K562 (cell line): Measurements from ENCODE around the gene PCMTD2. TPM values are rescaled to one million over a fixed set of nuclear protein-coding genes. Genes with fewer than 3 reads are reported as not detected.
A peak's percentile ranks its signal among the peaks of the same experiment; 100 is the strongest.
"Not testable (repeated sequence)": the region's sequence is repeated elsewhere in the genome, so short reads cannot be mapped to it uniquely, and the experiment has no call there.

ENCODE experiments used
- ATAC-seq: fragments of 200-7000 bp; cut with Tn5 transposase; 3 replicates; pipeline ENCODE4 v1.9.1; 2020; ENCODE audit warnings: moderate library complexity
- BruUV-seq: library from RNA; stranded (reverse); fragments of 400-500 nt; replicated peaks from 2 replicates; lab custom pipeline; 2021; lab: Mats Ljungman, UMichigan
- CTCF ChIA-PET: fragments of 300-600 bp; formaldehyde crosslinking; extraction: SDS; loops from one replicate; lab custom pipeline; 2021; ENCODE audit warnings: low intra/inter-chr PET ratio; lab: Yijun Ruan, JAX
- POLR2A ChIA-PET: fragments of 300-600, 350-650 bp; sonication (Branson Sonifier 250); formaldehyde crosslinking; extraction: SDS; loops from one replicate; lab custom pipeline; 2021; ENCODE audit warnings: antibody characterized with exemption, inconsistent platforms; lab: Yijun Ruan, JAX
- DNase-seq, 4 experiments: peaks; one replicate each; pipeline versions ENCODE4 v3.0.0 to v3.0.0-alpha.2; 2011 to 2018; ENCODE audit warnings: low spot score in 3 of 4, mixed read lengths in 3 of 4; ENCODE audit errors: extremely low read depth in 1 of 4
- FAIRE-seq: peaks from 2 replicates; lab custom pipeline; 2011; peaks lifted over from hg19 to GRCh38; lab: Jason Lieb, UNC
- H2AFZ ChIP-seq: 2 replicates; pipeline ENCODE4 v1.6.0; 2011; ENCODE audit warnings: low read depth, low read length, control low read depth, inconsistent platforms
- H3K27ac ChIP-seq: fragments of 200-600 bp; 3 replicates; pipeline ENCODE4 v1.8.0; 2011; ENCODE audit warnings: low read depth, mild to moderate bottlenecking, control low read depth, inconsistent platforms, low read length, moderate library complexity, mixed read lengths; ENCODE audit errors: extremely low read depth
- H3K27me3 ChIP-seq, 2 experiments: fragments of 300-600 bp in 1 of 2; 2 replicates in 1 of 2; 3 replicates in 1 of 2; pipeline versions ENCODE4 v1.6.0 to v1.8.0; 2011; ENCODE audit warnings: inconsistent platforms in 2 of 2, low read length in 2 of 2, mild to moderate bottlenecking in 1 of 2, mixed read lengths in 1 of 2, moderate library complexity in 1 of 2; ENCODE audit not compliant: control insufficient read depth in 2 of 2, insufficient read depth in 2 of 2
- H3K36me3 ChIP-seq: fragments of 300-600 bp; 3 replicates; pipeline ENCODE4 v1.8.0; 2011; ENCODE audit warnings: mild to moderate bottlenecking, low read length, inconsistent platforms; ENCODE audit not compliant: control insufficient read depth, insufficient read depth
- H3K4me1 ChIP-seq, 2 experiments: fragments of 200-600 bp in 1 of 2; replicated peaks in 1 of 2; 2 replicates in 1 of 2; 3 replicates in 1 of 2; pipeline versions ENCODE4 v1.5.1 to v1.8.0; 2011; ENCODE audit warnings: inconsistent platforms in 2 of 2, low read length in 2 of 2, mild to moderate bottlenecking in 1 of 2, mixed read lengths in 1 of 2, moderate library complexity in 1 of 2; ENCODE audit not compliant: control insufficient read depth in 2 of 2, insufficient read depth in 2 of 2
- H3K4me2 ChIP-seq: 2 replicates; pipeline ENCODE4 v1.6.1; 2011; ENCODE audit warnings: low read length, control low read depth, inconsistent platforms, mixed read lengths; ENCODE audit not compliant: insufficient read depth
- H3K4me3 ChIP-seq: fragments of 200-600 bp; sonication (generic), shearing (Covaris generic); 2 replicates; pipeline ENCODE4 v1.5.1; 2016; ENCODE audit warnings: control low read depth, inconsistent platforms
- H3K79me2 ChIP-seq: fragments of 200-600 bp; 3 replicates; pipeline ENCODE4 v1.8.0; 2011; ENCODE audit warnings: low read length, inconsistent platforms; ENCODE audit not compliant: control insufficient read depth, insufficient read depth
- H3K9ac ChIP-seq, 2 experiments: 2 replicates each; pipeline versions ENCODE4 v1.6.0 to v1.6.1; 2011; ENCODE audit warnings: low read depth in 2 of 2, low read length in 2 of 2, control low read depth in 1 of 2, inconsistent platforms in 1 of 2, mild to moderate bottlenecking in 1 of 2, mixed read lengths in 1 of 2; ENCODE audit not compliant: insufficient read depth in 1 of 2
- H3K9me1 ChIP-seq: one replicate; pipeline ENCODE4 v1.6.0; 2011; ENCODE audit warnings: inconsistent platforms, mild to moderate bottlenecking, low read length, moderate library complexity; ENCODE audit not compliant: control insufficient read depth, insufficient read depth
- H3K9me3 ChIP-seq: replicated peaks from 2 replicates; pipeline ENCODE4 v1.5.1; 2011; ENCODE audit warnings: low read depth, low read length, inconsistent platforms; ENCODE audit not compliant: control insufficient read depth, insufficient read depth
- H4K20me1 ChIP-seq: replicated peaks from 2 replicates; pipeline ENCODE4 v1.6.1; 2011; ENCODE audit warnings: low read length, inconsistent platforms, mixed read lengths; ENCODE audit not compliant: control insufficient read depth, insufficient read depth
- CREBBP ChIP-seq: IDR thresholded peaks from one replicate; pipeline ENCODE4 v1.6.1; 2012; ENCODE audit warnings: low read depth, mild to moderate bottlenecking, control low read depth, inconsistent platforms, low read length
- NR2C1 ChIP-seq, 2 experiments: fragments of 450-650 bp; IDR thresholded peaks; 2 replicates each; pipeline ENCODE4 v1.6.1; 2017; ENCODE audit warnings: mild to moderate bottlenecking in 2 of 2, antibody characterized with exemption in 1 of 2, inconsistent platforms in 1 of 2, missing compliant biosample characterization in 1 of 2, missing genetic modification characterization in 1 of 2
- NR2C2 ChIP-seq, 2 experiments: fragments of 200-800 bp in 1 of 2; sonication (Bioruptor generic) in 1 of 2; sonication (generic) in 1 of 2; formaldehyde crosslinking in 1 of 2; IDR thresholded peaks; 2 replicates each; pipeline versions ENCODE4 v1.6.1 to v1.8.0; 2016 to 2022; ENCODE audit warnings: mild to moderate bottlenecking in 1 of 2, missing compliant biosample characterization in 1 of 2, missing genetic modification characterization in 1 of 2, missing genetic modification reagents in 1 of 2
- ZBTB7A ChIP-seq: IDR thresholded peaks from 2 replicates; pipeline ENCODE4 v1.6.1; 2011; ENCODE audit warnings: low read depth, mild to moderate bottlenecking, low read length, moderate library complexity, borderline replicate concordance; ENCODE audit not compliant: control insufficient read depth
- WGBS: fragments of 100-300 bp; shearing (Covaris generic); methylation state at CpG from one replicate; pipeline ENCODE4 v1.1.6; 2016; ENCODE audit warnings: low coverage, mixed read lengths; ENCODE audit not compliant: insufficient coverage; ENCODE audit errors: missing lambda C conversion rate; 5-methylcytosine and 5-hydroxymethylcytosine counted together
- in situ Hi-C: fragments of 300-500 bp; cut with MboI; formaldehyde crosslinking; loops from 4 replicates; pipeline ENCODE4 v1.15.0; 2018; ENCODE audit warnings: inconsistent platforms, mixed read lengths
- intact Hi-C: fragments of 100-400 bp; cut with micrococcal nuclease; formaldehyde crosslinking; loops from 2 replicates; pipeline ENCODE4 v1.14.2; 2022
- polyA plus RNA-seq, 8 experiments: library from polyadenylated mRNA; depleted of rRNA in 4 of 8; stranded (reverse) in 5 of 8; unstranded in 3 of 8; fragments of >200 nt; fragmentation: Nextera tagmentation in 2 of 8; fragmentation: Illumina TruSeq in 1 of 8; extraction: Ambion mirVana in 2 of 8; extraction: Trizol in 1 of 8; gene quantifications; 2 replicates each; pipeline versions ENCODE4 v1.2.1 to v1.2.3, GENCODE V29; 2011 to 2014; ENCODE audit warnings: inconsistent platforms in 1 of 8, missing spikeins in 1 of 8
- total RNA-seq, 7 experiments: library from RNA; depleted of rRNA in 6 of 7; stranded (reverse); fragments of >200 nt in 6 of 7; fragmentation: Illumina TruSeq in 2 of 7; extraction: Trizol in 2 of 7; gene quantifications; 2 replicates each; pipeline versions ENCODE4 v1.2.1 to v1.2.3, GENCODE V29; 2011 to 2021; ENCODE audit warnings: low replicate concordance in 1 of 7
- TF ChIP-seq, protein P1 (sequence below): sonication (generic); IDR thresholded peaks from 2 replicates; pipeline ENCODE4 v1.6.1; 2016

Gene PCMTD2
- total and polyA plus RNA-seq, 9 of the 15 experiments (the other 6 are each of a cell fraction or from before 2014, with no cell fraction given), result 11.3 to 49.3 (median 28.4) TPM

DNA sequence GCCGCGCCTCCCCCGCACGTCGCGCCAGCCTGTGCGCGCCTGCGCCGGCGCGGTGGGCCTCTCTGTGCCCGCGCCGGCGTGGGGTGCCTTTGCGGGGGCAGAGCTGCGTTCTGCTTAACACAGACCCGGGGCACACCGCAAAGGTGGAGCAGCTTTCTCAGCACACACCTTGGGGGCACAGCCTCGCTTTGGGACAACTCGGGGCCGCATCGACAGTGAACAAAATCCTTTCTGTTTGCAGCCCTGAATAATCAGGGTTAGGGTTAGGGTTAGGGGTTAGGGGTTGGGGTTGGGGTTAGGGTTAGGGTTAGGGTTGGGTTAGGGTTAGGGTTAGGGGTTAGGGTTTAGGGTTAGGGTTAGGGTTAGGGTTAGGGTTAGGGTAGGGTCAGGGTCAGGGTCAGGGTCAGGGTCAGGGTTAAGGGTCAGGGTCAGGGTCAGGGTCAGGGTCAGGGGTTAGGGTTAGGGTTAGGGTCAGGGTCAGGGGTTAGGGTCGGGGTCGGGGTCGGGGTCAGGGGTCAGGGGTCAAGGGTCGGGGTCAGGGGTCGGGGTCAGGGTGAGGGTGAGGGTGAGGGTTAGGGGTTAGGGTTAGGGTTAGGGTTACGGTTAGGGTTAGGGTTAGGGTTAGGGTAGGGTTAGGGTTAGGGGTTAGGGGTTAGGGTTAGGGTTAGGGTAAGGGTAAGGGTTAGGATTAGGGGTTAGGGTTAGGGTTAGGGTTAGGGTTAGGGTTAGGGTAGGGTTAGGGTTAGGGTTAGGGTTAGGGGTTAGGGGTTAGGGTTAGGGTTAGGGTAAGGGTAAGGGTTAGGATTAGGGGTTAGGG lies 31.1 kb downstream of the PCMTD2 start:
- intact Hi-C loops, ATAC-seq: not testable (repeated sequence)
- peak; percentile 69 for FAIRE-seq

DNA sequence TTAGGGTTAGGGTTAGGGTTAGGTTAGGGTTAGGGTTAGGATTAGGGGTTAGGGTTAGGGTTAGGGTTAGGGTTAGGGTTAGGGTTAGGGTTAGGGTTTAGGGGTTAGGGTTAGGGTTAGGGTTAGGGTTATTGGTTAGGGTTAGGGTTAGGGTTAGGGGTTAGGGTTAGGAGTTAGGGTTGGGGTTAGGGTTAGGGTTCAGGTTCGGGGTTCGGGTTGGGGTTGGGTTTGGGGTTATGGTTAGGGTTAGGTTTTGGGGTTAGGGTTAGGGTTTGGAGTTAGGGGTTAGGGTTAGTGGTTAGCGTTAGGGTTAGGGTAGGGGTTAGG lies 31.7 kb downstream of the PCMTD2 start:
- H3K79me2 ChIP-seq; intact Hi-C loops; in situ Hi-C loops; H3K4me1 ChIP-seq; H3K4me2 ChIP-seq; H3K27me3 ChIP-seq; H3K36me3 ChIP-seq; H3K9me1 ChIP-seq; POLR2A ChIA-PET; BruUV-seq; H4K20me1 ChIP-seq; H3K27ac ChIP-seq; TF ChIP-seq NR2C2 (CRISPR knock-in tag; IDR thresholded peaks at IDR 0.05): not testable (repeated sequence)
- 100% methylated on average over 3 of the region's 3 CpGs for WGBS
- TF ChIP-seq CREBBP, result peak; percentile 82
- TF ChIP-seq, protein P1, sequence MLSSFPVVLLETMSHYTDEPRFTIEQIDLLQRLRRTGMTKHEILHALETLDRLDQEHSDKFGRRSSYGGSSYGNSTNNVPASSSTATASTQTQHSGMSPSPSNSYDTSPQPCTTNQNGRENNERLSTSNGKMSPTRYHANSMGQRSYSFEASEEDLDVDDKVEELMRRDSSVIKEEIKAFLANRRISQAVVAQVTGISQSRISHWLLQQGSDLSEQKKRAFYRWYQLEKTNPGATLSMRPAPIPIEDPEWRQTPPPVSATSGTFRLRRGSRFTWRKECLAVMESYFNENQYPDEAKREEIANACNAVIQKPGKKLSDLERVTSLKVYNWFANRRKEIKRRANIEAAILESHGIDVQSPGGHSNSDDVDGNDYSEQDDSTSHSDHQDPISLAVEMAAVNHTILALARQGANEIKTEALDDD, result peak; percentile 23; the same call in 1 of the 2 replicates
- peak; percentile 78 for TF ChIP-seq NR2C2 (tag; IDR thresholded peaks at IDR 0.05)
- TF ChIP-seq, all 486 proteins: peak for 3; not testable (repeated sequence) for 483
- H3K9me3 ChIP-seq, result peaks cover 12% of the 10 kb centered on the region
- DNase-seq, H2AFZ ChIP-seq, H3K9ac ChIP-seq, CTCF ChIA-PET, H3K4me3 ChIP-seq, ATAC-seq, FAIRE-seq: not testable (repeated sequence)

More for the DNA sequence above, 31.1 kb downstream of the PCMTD2 start:
- BruUV-seq, H2AFZ ChIP-seq, H3K4me3 ChIP-seq, in situ Hi-C loops: not testable (repeated sequence)
- WGBS, result 99% methylated on average over 22 of the region's 30 CpGs
- TF ChIP-seq NR2C2 (CRISPR knock-in tag; IDR thresholded peaks at IDR 0.05) (peak; percentile 85; the same call in 1 of the 2 replicates), NR2C2 (tag; IDR thresholded peaks at IDR 0.05) (peak; percentile 94), CREBBP (peak; percentile 83), ZBTB7A (peak; percentile 90), NR2C1 (IDR thresholded peaks at IDR 0.05) (peak; percentile 89), NR2C1 (tag; IDR thresholded peaks at IDR 0.05) (peak; percentile 74)
- TF ChIP-seq, all 486 proteins: peak for 4; not testable (repeated sequence) for 482
- H3K4me2 ChIP-seq, H3K4me1 ChIP-seq, H3K27me3 ChIP-seq, H3K36me3 ChIP-seq, H3K79me2 ChIP-seq, POLR2A ChIA-PET, H3K27ac ChIP-seq, H4K20me1 ChIP-seq, H3K9me1 ChIP-seq, H3K9ac ChIP-seq, DNase-seq: not testable (repeated sequence)
- CTCF ChIA-PET, result interaction anchor here (0.6 kb wide), 1 partner anchor 15 kb away, joined by 3 read pairs; no protein-coding TSS in a partner anchor
- H3K9me3 ChIP-seq, result peaks cover 12% of the 10 kb centered on the region
